ENCODE data around the gene EDDM13.

DNA sequence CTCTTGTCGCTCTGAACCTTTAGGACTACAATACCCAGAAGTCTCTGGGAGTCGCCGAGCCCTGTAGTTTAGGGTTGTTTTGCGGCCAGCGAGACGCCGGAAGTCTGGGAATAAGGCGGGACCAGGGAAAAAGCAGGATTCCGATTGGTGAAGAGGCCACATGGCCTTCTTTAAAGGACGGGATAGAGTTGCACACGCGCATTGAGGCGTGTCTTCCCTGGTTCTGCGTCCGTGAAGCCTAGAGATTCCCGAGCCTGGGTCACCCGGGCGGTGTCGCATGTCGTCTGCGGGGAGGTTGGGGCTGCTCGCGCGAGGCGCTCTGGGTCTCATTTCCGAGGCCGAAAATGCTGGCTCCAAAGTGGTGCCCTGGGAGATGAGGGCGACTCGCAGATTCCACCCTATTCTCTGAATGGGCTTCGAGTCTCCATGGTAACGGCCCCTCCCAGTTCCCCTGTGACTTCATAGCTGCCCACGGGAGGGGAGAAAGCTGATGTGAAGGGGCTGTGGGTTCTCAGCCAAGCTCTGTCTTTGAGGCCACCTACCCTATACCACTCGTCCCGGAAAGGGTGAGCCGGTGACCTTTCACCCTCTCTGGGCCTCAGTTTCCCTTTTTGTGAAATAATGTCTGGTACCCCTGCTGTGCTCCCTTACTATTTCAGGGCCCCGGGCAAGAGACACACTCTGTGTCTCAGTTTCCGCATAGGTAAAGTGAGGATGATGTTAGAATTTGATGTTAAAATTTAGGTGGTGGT, 42.7 kb downstream of the EDDM13 start:
- TF ChIP-seq, protein P1, sequence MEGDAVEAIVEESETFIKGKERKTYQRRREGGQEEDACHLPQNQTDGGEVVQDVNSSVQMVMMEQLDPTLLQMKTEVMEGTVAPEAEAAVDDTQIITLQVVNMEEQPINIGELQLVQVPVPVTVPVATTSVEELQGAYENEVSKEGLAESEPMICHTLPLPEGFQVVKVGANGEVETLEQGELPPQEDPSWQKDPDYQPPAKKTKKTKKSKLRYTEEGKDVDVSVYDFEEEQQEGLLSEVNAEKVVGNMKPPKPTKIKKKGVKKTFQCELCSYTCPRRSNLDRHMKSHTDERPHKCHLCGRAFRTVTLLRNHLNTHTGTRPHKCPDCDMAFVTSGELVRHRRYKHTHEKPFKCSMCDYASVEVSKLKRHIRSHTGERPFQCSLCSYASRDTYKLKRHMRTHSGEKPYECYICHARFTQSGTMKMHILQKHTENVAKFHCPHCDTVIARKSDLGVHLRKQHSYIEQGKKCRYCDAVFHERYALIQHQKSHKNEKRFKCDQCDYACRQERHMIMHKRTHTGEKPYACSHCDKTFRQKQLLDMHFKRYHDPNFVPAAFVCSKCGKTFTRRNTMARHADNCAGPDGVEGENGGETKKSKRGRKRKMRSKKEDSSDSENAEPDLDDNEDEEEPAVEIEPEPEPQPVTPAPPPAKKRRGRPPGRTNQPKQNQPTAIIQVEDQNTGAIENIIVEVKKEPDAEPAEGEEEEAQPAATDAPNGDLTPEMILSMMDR (IDR thresholded peaks at IDR 0.05; ENCODE audit: extremely low read depth in 1 of 2, insufficient read depth in 1 of 2, low read depth in 1 of 2, low read length in 2 of 2), result no peak
- TF ChIP-seq EZH2 (IDR thresholded peaks at IDR 0.05; ENCODE audit: borderline replicate concordance, low read depth, low read length, severe bottlenecking), result no peak
- TF ChIP-seq JUN (IDR thresholded peaks at IDR 0.05; ENCODE audit: borderline replicate concordance, insufficient read depth, insufficient read length, low read depth), result no peak
